Panc1 (cell line): Measurements from ENCODE around the gene ZMIZ2. TPM values are rescaled to one million over a fixed set of nuclear protein-coding genes. Genes with fewer than 3 reads are reported as not detected.

Source experiments
- ATAC-seq: fragments of 200-7000 bp; cut with Tn5 transposase; 2 replicates; pipeline ENCODE4 v1.9.1; 2020; ENCODE audit warnings: mild to moderate bottlenecking, moderate library complexity
- BruUV-seq: library from RNA; stranded (reverse); fragments of 400-500 nt; replicated peaks from 2 replicates; lab custom pipeline; 2021; lab: Mats Ljungman, UMichigan
- CTCF ChIA-PET: fragments of 300-600 bp; sonication (Branson Sonifier 250); formaldehyde crosslinking; loops from one replicate; lab custom pipeline; 2022; ENCODE audit warnings: antibody characterized with exemption; lab: Charles Lee
- POLR2A ChIA-PET: fragments of 300-600 bp; sonication (Branson Sonifier 250); formaldehyde crosslinking; loops from one replicate; lab custom pipeline; 2022; ENCODE audit warnings: antibody characterized with exemption; lab: Charles Lee
- DNase-seq: peaks from one replicate; pipeline ENCODE4 v3.0.0-alpha.2; 2010; ENCODE audit warnings: low read depth, low spot score
- H3K27ac ChIP-seq: 2 replicates; pipeline ENCODE4 v1.5.1; 2011; ENCODE audit warnings: mild to moderate bottlenecking, low read length, inconsistent platforms
- H3K27me3 ChIP-seq: fragments of 200-500 bp; sonication (Bioruptor generic); 2 replicates; pipeline ENCODE4 v1.6.0; 2014; ENCODE audit warnings: low read length, inconsistent platforms; ENCODE audit not compliant: control insufficient read depth, insufficient read depth
- H3K36me3 ChIP-seq: fragments of 200-500 bp; sonication (Bioruptor generic); 2 replicates; pipeline ENCODE4 v1.5.1; 2014; ENCODE audit warnings: inconsistent platforms, mild to moderate bottlenecking, low read length, moderate library complexity; ENCODE audit not compliant: control insufficient read depth, insufficient read depth
- H3K4me1 ChIP-seq: 2 replicates; pipeline ENCODE4 v1.5.1; 2011; ENCODE audit warnings: inconsistent platforms, mild to moderate bottlenecking, low read length, moderate library complexity; ENCODE audit not compliant: control insufficient read depth, insufficient read depth
- H3K4me3 ChIP-seq, 2 experiments: 2 replicates each; pipeline ENCODE4 v1.5.1; 2011 to 2012; ENCODE audit warnings: low read depth in 2 of 2, low read length in 2 of 2, mild to moderate bottlenecking in 2 of 2, inconsistent platforms in 1 of 2, moderate library complexity in 1 of 2
- H3K9me3 ChIP-seq: fragments of 200-500 bp; sonication (Bioruptor generic); 2 replicates; pipeline ENCODE4 v1.5.1; 2014; ENCODE audit warnings: low read depth, mild to moderate bottlenecking, inconsistent platforms, low read length, moderate library complexity; ENCODE audit not compliant: control insufficient read depth, insufficient read depth
- CTCF ChIP-seq: fragments of 450-650 bp; IDR thresholded peaks from 2 replicates; pipeline ENCODE4 v1.5.1; 2017; ENCODE audit warnings: mild to moderate bottlenecking
- POLR2AphosphoS5 ChIP-seq: IDR thresholded peaks from 2 replicates; pipeline ENCODE4 v1.6.1; 2012; ENCODE audit warnings: mild to moderate bottlenecking, low read depth, low read length, moderate library complexity
- REST ChIP-seq, 2 experiments: IDR thresholded peaks; 2 replicates each; pipeline ENCODE4 v1.6.1; 2011 to 2012; ENCODE audit warnings: low read depth in 2 of 2, control low read depth in 1 of 2, low read length in 1 of 2, mild to moderate bottlenecking in 1 of 2, moderate library complexity in 1 of 2; ENCODE audit not compliant: insufficient read depth in 1 of 2
- SIN3A ChIP-seq: IDR thresholded peaks from 2 replicates; pipeline ENCODE4 v1.6.1; 2012; ENCODE audit warnings: low read depth, mild to moderate bottlenecking, low read length, moderate library complexity, borderline replicate concordance; ENCODE audit not compliant: insufficient read depth
- TCF7L2 ChIP-seq: IDR thresholded peaks from 2 replicates; pipeline ENCODE4 v1.6.1; 2011; ENCODE audit warnings: mild to moderate bottlenecking, low read depth, low read length, inconsistent platforms
- in situ Hi-C: cut with HindIII; loops from 2 replicates; pipeline ENCODE4 v1.10.0; 2016; ENCODE audit warnings: low sequenced_read_pairs, low pct_unique_long_range_greater_than_20kb
- intact Hi-C: fragments of 100-400 bp; cut with micrococcal nuclease; formaldehyde crosslinking; loops from one replicate; pipeline ENCODE4 v1.10.0; 2022; ENCODE audit not compliant: unreplicated experiment
- total RNA-seq: library from RNA; stranded (reverse); gene quantifications from one replicate; pipeline ENCODE4 v1.2.1, GENCODE V29; 2021; ENCODE audit not compliant: unreplicated experiment

Gene ZMIZ2
- total RNA-seq, 1 experiment from 2014 or later = 137 TPM

GRCh38 chr7:44757739-44758138 lies 9.1 kb downstream of the ZMIZ2 start:
- ChIA-PET CTCF (no interaction called here), POLR2A (no interaction called here)
- no peak for DNase-seq
- H3K27me3 ChIP-seq = no peaks in the 10 kb centered on the region
- BruUV-seq = no TSS peak
- peaks cover 2% of the 10 kb centered on the region; the same call in 1 of the 2 replicates for H3K36me3 ChIP-seq
- TF ChIP-seq POLR2AphosphoS5 (no peak), REST (IDR thresholded peaks at IDR 0.05; ENCODE audit: insufficient read depth in 1 of 2, low read depth in 2 of 2, low read length in 1 of 2) (no peak), CTCF (no peak), TCF7L2 (no peak), SIN3A (no peak)
- ATAC-seq = no peak
- H3K4me1 ChIP-seq = 0 out of 2 replicates have a peak, but pooled peaks cover 4% of the 10 kb centered on the region
- no peaks in the 10 kb centered on the region for H3K9me3 ChIP-seq
- no peak overlapping the region for H3K4me3 ChIP-seq
- intact Hi-C loops (no loop called here), in situ Hi-C loops (no loop called here)
- H3K27ac ChIP-seq = no peak overlapping the region

DNA sequence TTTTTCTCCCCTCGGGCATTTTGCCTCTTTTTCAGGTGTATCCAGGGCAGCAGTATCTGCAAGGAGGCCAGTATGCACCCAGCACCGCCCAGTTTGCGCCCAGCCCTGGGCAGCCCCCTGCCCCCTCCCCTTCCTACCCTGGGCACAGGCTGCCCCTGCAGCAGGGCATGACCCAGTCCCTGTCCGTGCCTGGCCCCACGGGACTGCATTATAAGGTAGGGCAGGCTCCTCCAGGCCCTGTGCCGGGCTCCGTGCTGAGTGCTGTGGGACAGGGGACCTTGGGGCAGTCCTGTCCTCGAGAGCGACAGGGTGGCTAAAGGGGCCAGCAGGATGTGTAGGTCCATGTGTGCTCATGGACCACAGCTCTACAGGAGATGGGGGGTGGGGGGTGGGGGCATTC lies 10.6 kb downstream of the ZMIZ2 start:
- Histone ChIP-seq H3K27me3 (no peaks in the 10 kb centered on the region), H3K36me3 (peaks cover 5% of the 10 kb centered on the region; the same call in 1 of the 2 replicates), H3K9me3 (no peaks in the 10 kb centered on the region), H3K27ac (no peak overlapping the region), H3K4me1 (no peaks in the 10 kb centered on the region), H3K4me3 (no peak overlapping the region)
- DNase-seq = no peak
- CTCF ChIA-PET = interaction anchor here (0.6 kb wide), 1 partner anchor 282 kb away, joined by 3 read pairs; no protein-coding TSS in a partner anchor
- BruUV-seq = no TSS peak
- intact Hi-C loops = no loop called here
- TF ChIP-seq CTCF (no peak), SIN3A (no peak), POLR2AphosphoS5 (no peak), TCF7L2 (no peak), REST (IDR thresholded peaks at IDR 0.05; ENCODE audit: insufficient read depth in 1 of 2, low read depth in 2 of 2, low read length in 1 of 2) (no peak)
- in situ Hi-C loops = no loop called here
- ATAC-seq = no peak
- POLR2A ChIA-PET = no interaction called here
